Measurements from ENCODE around the gene MRPL43.

MRPL43 gene

GRCh38 chr10:100986952-100987684, at the start of gene MRPL43, which contains the start of gene TWNK:
MRPL43 (minus strand) TSS chr10:100987497; CDS start chr10:100987443, 54 bp downstream.
TWNK (plus strand) TSS chr10:100987543; CDS start chr10:100988211, 668 bp downstream.
- in situ Hi-C loops (cut with HindIII; ENCODE audit: low sequenced_read_pairs), result no loop called here

DNA sequence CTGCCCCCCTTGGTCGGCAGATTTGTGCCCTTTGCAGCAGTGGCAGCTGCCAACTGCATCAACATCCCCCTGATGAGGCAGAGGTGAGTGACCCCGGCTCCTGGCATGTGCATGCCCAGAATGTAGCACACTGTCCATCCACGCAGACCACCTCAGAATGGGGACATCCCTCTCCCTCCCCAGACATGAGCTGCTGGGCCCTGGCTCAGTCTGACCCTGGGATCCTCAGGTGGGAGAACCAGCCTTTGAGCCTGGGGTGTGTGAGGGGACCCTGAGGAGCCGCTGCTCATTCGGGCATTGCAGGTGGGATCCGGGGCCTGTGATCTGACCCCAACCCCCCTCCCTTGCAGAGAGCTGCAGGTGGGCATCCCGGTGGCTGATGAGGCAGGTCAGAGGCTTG, 49.4 kb upstream of the MRPL43 start:
- in situ Hi-C loops (cut with HindIII; ENCODE audit: low sequenced_read_pairs), result no loop called here

DNA sequence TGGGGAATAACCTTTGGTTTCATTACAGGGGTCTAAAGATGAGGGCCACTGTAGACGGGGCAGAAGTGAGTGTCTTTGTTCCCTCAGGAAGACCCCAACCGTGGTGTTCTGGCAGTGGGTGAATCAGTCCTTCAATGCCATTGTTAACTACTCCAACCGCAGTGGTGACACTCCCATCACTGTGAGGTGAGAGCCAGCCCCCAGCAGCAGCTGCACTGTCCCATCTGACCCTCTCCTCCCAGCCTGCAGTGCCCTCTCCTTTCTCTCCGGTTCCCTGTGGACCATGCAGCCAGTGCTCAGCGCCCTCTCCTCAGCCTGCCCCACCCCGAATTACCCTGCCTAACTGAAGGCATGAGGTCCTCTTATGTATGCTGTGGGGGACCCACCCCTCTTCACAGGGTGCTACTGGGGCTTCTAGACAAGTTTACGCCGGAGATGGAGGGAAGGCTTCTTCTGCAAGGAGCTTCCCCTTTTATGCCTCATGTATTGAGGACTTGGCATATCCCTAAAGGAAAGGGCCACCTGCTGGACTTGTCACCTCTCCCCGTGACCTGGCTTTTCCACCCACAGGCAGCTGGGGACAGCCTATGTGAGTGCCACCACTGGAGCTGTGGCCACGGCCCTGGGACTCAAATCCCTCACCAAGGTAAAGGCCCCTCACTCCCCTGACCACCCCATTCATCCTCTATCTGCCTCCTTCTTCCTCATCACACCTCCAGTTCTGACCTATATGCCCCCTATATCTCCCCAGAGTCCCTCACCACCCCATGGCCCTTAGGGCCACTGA, 48.8 kb upstream of the MRPL43 start:
- in situ Hi-C loops (cut with HindIII; ENCODE audit: low sequenced_read_pairs), result no loop called here

- in situ Hi-C loops (cut with HindIII; ENCODE audit: low sequenced_read_pairs), result no loop called here
These were observed 48.0 kb upstream of the MRPL43 start for GRCh38 chr10:101035314-101035713.

DNA sequence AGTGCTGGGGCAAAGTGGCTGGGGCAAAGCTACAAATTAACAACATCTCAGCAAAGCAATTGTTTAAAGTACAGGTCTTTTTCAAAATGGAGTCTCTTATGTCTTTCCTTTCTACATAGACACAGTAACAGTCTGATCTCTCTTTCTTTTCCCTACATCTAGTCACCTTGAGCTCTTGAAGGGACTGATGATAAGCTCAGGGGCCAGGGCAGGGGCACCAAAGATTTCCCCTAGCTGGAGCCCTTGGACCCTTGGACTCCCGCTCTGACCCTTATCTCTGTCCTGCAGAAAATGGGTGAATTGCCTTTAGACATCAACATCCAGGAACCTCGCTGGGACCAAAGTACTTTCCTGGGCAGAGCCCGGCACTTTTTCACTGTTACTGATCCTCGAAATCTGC, 47.1 kb upstream of the MRPL43 start:
- in situ Hi-C loops (cut with HindIII; ENCODE audit: low sequenced_read_pairs), result loop anchor here (5.0 kb wide), 1 partner anchor 37 kb away; the partner anchor contains the start of gene LZTS2

DNA sequence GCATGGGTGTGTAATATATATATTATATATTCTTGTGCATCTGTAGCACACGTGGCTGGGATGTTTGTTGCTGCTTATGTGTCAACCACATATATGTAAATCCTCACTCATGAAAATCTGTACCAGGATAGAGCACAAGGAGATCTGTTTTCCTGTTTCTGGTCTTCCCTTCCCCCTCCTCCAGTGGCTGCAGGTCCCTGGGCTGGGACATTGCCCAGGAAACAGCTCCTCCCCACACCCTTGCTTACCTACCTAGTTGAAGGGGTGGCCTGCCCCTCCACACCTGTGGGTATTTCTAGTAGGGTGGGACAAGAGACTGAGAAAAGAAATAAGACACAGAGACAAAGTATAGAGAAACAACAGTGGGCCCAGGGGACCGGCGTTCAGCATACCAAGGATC, 46.0 kb upstream of the MRPL43 start:
- in situ Hi-C loops (cut with HindIII; ENCODE audit: low sequenced_read_pairs), result loop anchor here (5.0 kb wide), 1 partner anchor 36 kb away; the partner anchor contains the start of gene LZTS2

DNA sequence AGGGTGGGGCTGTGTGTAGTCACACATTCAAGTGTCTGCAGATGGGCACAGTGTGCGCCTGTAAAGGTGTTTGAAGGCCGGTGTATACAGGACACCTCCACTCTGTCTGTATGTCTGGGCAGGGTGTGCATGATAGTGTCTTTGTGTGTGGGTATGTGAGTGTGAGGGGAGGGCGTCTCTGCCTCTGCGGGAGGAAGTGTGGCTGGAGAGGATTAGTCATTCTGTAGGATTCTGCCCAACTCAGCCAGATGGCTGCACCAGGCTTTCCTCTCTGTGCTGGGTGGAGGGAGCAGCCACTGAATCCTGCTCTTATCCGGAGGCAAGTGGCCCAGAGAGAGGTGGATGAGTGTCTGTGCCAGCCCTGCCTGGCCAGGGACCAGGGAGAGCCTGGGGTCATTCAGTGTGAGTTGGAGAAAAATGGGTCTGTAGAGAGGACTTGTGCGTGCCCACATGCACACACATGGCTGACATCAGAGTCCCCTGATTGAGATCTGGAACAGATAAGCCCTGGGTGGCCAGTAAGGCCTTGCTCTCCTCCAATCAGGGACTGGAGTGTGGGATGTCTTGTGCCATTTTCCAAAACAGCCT, 45.4 kb upstream of the MRPL43 start:
- in situ Hi-C loops (cut with HindIII; ENCODE audit: low sequenced_read_pairs), result loop anchor here (5.0 kb wide), 1 partner anchor 35 kb away; the partner anchor contains the start of gene LZTS2

- in situ Hi-C loops (cut with HindIII; ENCODE audit: low sequenced_read_pairs), result loop anchor here (5.0 kb wide), 1 partner anchor 35 kb away; the partner anchor contains the start of gene LZTS2
These were observed 44.7 kb upstream of the MRPL43 start for GRCh38 chr10:101031796-101032636.

DNA sequence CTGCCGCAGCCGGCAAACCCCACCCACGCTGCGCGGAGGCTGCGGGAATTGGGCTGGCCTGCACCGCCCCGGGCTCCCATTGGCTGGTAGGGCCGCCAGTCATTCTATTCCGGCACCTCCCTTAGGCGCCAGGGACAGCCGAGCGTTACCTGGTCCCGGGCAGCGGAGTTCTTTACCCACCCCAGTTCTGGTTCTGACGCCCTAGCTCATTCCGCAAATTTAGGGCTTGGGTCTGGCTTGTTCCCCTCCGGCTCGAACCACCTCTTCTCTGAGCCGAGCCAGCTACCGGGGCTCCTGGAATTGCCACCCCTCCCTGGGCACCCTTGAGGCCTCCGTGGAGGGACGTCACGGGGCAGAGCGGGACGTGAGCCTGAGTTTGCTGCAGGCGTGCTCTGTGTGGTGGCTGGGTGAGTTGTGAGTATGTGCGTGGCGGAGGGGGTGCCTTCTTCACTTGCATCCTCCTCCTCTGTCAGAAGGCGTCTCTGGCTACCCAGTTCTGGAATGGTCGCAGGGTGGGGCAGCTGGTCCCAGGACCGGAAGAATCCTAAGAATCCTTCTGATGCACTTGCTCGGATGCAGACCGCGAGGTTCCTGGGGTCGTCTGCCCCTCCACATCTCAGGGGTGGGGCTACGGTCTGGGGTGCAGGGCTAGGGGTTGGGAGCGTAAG, 44.0 kb upstream of the MRPL43 start, which contains the start of the genes PDZD7 and SFXN3:
Gene PDZD7, minus strand, starts transcription at position 2 of the 668 bp plus-strand sequence. CDS start 910 bp downstream, outside the sequence.
Gene SFXN3, plus strand, starts transcription at position 107 of the 668 bp plus-strand sequence. CDS start 3,461 bp downstream, outside the sequence.
- in situ Hi-C loops (cut with HindIII; ENCODE audit: low sequenced_read_pairs), result loop anchor here (5.0 kb wide), 1 partner anchor 34 kb away; the partner anchor contains the start of gene LZTS2

- in situ Hi-C loops (cut with HindIII; ENCODE audit: low sequenced_read_pairs), result loop anchor here (5.0 kb wide), 1 partner anchor 33 kb away; the partner anchor contains the start of gene LZTS2
These were observed 43.3 kb upstream of the MRPL43 start for GRCh38 chr10:101030496-101031127.

- in situ Hi-C loops (cut with HindIII; ENCODE audit: low sequenced_read_pairs), result loop anchor here (5.0 kb wide), 1 partner anchor 32 kb away; the partner anchor contains the start of gene LZTS2
These were observed 42.4 kb upstream of the MRPL43 start for GRCh38 chr10:101029520-101030295.

DNA sequence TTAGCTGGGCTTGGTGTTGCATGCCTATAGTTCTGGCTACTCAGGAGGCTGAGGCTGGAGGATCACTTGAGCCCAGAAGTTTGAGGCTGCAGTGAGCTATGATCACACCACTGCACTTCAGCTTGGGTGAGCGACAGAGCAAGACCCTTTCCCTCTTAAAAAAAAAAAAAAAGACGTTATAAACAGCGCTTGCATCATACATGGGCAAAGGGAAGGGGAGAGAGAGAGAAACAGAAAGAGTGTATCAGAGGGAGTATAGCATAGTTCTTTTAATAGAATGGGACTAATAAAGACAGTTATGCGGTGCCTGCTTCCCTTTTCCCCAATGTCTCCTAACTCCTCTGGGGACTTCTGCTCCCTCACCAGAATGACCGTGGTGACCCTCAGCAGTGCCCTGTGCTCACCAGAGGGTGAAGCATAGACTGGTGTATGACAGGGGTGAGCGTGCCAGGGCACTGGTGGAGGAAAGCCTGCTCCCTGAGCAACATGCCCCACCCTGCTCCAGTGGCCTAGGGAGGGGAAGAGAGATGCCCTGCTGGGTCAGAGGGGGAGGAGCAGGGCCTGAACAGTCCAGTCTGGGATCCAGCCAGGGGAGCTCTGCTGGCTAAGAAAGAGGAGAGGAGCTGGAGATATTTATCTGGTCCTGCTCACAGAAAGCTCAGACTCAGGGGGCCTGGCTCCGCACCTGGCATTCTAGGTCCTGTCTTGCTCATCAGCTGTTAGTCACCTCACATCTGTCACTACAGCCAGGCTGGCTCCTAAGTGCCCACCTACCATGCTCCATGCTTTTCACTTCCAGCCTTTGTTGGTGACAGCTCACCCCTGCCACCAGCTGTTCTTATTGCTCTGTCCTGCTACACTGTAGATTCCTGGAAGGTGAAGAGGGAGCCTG, 41.4 kb upstream of the MRPL43 start:
- in situ Hi-C loops (cut with HindIII; ENCODE audit: low sequenced_read_pairs), result no loop called here

GRCh38 chr10:101027106-101027720, 39.9 kb upstream of the MRPL43 start:
- in situ Hi-C loops (cut with HindIII; ENCODE audit: low sequenced_read_pairs), result no loop called here

DNA sequence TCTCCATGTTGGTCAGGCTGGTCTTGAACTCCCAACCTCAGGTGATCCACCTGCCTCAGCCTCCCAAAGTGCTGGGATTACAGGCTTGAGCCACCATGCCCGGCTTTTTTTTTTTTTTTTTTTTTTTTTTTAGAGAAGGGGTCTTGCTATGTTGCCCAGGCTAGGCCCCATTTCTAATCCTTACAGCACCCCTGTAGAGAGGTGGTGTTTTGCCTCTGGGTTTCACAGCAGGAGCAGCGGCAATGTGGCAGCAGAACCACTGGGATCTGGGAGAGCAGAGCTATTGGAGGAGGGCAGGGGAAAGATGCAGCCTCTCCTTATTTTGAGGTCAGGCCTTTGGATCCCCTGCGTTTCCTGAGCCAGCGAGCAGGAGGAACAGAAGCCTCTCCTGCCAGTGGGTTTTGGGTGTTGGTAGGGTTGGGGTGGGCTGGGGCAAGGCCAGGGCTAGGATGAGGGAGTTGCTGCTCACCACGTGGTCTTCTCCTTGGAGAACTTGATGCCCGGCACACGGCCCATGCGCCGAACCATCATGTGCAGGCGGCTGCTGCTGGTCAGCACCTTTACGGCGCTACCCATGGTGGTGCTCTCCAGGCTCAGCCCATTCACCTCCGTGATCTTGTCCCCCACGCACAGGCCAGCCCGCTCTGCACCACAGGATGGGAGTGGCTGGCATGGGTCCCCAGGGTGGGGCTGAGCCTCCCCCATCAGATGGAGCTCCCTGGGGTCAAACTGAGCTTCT, 35.8 kb upstream of the MRPL43 start:
- in situ Hi-C loops (cut with HindIII; ENCODE audit: low sequenced_read_pairs), result no loop called here

DNA sequence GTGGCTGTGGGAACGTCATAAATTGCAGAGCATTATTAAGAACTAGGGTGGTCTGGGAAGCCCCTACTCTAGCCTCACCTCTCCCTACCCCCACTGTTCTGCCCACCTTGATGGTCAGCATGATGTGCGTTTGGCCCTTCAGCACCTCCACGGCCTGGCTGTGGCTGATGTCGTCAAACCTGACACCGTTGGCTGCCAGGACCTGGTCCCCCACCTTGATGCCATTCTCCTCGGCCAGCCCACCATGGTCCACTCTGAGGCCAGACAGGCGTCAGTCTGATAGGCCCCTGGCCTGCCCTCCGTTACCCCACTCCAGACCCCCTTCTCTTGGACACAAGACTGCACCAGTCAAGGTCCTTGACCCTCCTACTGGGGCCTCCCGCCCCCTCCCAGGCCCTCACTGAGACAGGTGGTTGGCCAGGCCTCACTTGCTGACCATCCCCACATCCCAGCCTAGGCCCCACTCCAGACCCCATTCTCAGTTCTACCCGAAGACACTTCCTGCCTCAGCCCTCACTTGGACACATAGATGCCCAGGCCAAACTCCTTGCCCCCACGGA, 34.5 kb upstream of the MRPL43 start:
- in situ Hi-C loops (cut with HindIII; ENCODE audit: low sequenced_read_pairs), result no loop called here

- in situ Hi-C loops (cut with HindIII; ENCODE audit: low sequenced_read_pairs), result no loop called here
These were observed 33.9 kb upstream of the MRPL43 start for GRCh38 chr10:101021239-101021638.

All from endothelial cell of hepatic sinusoid (primary cell).